Measurements from ENCODE around the gene PRTN3.

The PRTN3 gene

GRCh38 chr19:840519-841206 is at the start of gene PRTN3:
TSS of gene PRTN3 (plus strand) at chr19:840999. CDS start at chr19:841009, 10 bp downstream.
- no peak for DNase-seq (ENCODE audit: low read depth)
- no peak within 1 kb of the TSS for H3K4me3 ChIP-seq (ENCODE audit: low read depth, low read length)

- DNase-seq (ENCODE audit: low read depth) = no peak
- no peak overlapping the region for H3K4me3 ChIP-seq (ENCODE audit: low read depth, low read length)
Observed at GRCh38 chr19:791007-791566, 49.7 kb upstream of the PRTN3 start.

- no peak for DNase-seq (ENCODE audit: low read depth)
- no peak overlapping the region for H3K4me3 ChIP-seq (ENCODE audit: low read depth, low read length)
Observed at GRCh38 chr19:791567-792305, 49.1 kb upstream of the PRTN3 start.

GRCh38 chr19:792306-792885 is 48.4 kb upstream of the PRTN3 start:
- no peak overlapping the region for H3K4me3 ChIP-seq (ENCODE audit: low read depth, low read length)
- DNase-seq (ENCODE audit: low read depth) = no peak

- no peak for DNase-seq (ENCODE audit: low read depth)
- no peak overlapping the region for H3K4me3 ChIP-seq (ENCODE audit: low read depth, low read length)
Observed at GRCh38 chr19:793806-794205, 47.0 kb upstream of the PRTN3 start.

- no peak for DNase-seq (ENCODE audit: low read depth)
- H3K4me3 ChIP-seq (ENCODE audit: low read depth, low read length) = no peak overlapping the region
Observed at GRCh38 chr19:795073-795611, 45.7 kb upstream of the PRTN3 start.

GRCh38 chr19:795691-796581 is 44.9 kb upstream of the PRTN3 start:
- peak overlapping the region; percentile 61 for H3K4me3 ChIP-seq (ENCODE audit: low read depth, low read length)
- DNase-seq (ENCODE audit: low read depth) = no peak

- H3K4me3 ChIP-seq (ENCODE audit: low read depth, low read length) = peak within 1 kb of the TSS; percentile 90
- peak; percentile 100 for DNase-seq (ENCODE audit: low read depth)
Observed at GRCh38 chr19:796692-797527, 43.9 kb upstream of the PRTN3 start, which contains the start of gene PTBP1. TSS of gene PTBP1 (plus strand) at chr19:797452. CDS start at chr19:797498, 46 bp downstream.

- peak overlapping the region; percentile 90 for H3K4me3 ChIP-seq (ENCODE audit: low read depth, low read length)
- DNase-seq (ENCODE audit: low read depth) = peak; percentile 65
Observed at GRCh38 chr19:797528-798414, 43.0 kb upstream of the PRTN3 start.

- peak overlapping the region; percentile 90 for H3K4me3 ChIP-seq (ENCODE audit: low read depth, low read length)
- DNase-seq (ENCODE audit: low read depth) = no peak
Observed at GRCh38 chr19:798415-799075, 42.3 kb upstream of the PRTN3 start.

- H3K4me3 ChIP-seq (ENCODE audit: low read depth, low read length) = peak overlapping the region; percentile 90
- no peak for DNase-seq (ENCODE audit: low read depth)
Observed at GRCh38 chr19:799076-799881, 41.5 kb upstream of the PRTN3 start.

GRCh38 chr19:800360-801029 is 40.3 kb upstream of the PRTN3 start:
- peak overlapping the region; percentile 12 for H3K4me3 ChIP-seq (ENCODE audit: low read depth, low read length)
- DNase-seq (ENCODE audit: low read depth) = no peak

- no peak for DNase-seq (ENCODE audit: low read depth)
- peak overlapping the region; percentile 27 for H3K4me3 ChIP-seq (ENCODE audit: low read depth, low read length)
Observed at GRCh38 chr19:801030-801860, 39.6 kb upstream of the PRTN3 start.

GRCh38 chr19:801861-802497 is 38.8 kb upstream of the PRTN3 start:
- H3K4me3 ChIP-seq (ENCODE audit: low read depth, low read length) = peak overlapping the region; percentile 27
- no peak for DNase-seq (ENCODE audit: low read depth)
